Brain pericyte (primary cell): ENCODE data around the gene ATXN1.

ENCODE experiments used
- DNase-seq: peaks from one replicate; pipeline ENCODE4 v3.0.0-alpha.2; 2012; ENCODE audit warnings: low read depth, low spot score

ATXN1 gene

DNA sequence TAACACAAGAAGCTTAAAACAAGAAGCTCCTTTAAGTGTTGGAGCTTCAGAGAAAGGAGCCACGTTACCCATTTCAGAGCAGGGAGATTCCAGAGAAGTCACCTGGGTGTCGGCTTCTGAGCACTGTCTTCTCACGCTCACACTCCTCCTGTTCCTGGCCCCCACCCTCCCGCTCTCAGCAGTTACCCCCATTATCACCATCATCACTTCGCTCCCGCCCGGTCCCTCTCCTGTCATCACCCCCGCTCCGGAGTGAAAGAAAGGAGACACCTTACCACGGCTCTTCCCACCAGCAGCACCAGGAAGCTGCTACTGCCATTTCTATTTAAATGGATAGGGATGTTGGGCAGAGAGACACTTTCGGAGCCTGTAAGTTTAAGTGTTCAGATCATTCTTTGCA lies 399.0 kb downstream of the ATXN1 start:
- no peak for DNase-seq

DNA sequence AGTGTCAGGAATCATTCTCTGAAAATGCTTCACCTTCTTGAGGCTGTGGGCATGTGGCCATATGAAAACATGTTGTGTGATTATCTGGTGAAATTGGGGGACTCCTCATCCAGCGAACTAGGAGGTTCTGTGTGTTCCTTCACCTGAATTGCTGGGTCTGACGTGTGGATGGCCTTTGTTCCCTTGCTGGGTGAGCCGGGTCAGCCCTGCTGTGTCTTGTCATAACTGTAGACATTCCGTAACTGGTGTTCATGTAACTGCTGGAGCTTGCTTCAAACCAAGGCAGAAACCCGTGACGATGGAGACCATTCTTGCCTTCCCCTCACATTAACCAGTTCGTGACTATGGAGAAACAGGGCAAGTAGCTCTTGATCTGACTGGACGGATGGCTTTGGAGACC lies 399.4 kb downstream of the ATXN1 start:
- no peak for DNase-seq

DNA sequence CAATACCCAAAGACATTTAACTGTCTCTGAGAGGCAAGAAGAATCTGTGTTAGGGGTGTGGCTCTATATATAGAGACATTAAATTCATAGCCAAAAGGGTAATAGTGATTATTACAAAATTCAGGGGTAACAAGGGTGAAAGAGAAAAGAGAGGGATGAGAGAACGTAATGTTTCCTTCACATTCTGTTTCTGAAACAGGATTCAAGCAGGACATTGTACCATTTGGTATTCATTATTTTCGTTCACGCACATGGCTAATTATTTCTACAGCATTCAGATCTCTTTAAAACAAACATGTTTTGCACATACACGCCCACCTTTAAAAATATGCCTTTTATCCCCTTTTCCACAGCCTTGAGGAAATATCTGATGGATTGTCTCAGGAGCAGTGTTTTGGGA lies 400.1 kb downstream of the ATXN1 start:
- no peak for DNase-seq

DNA sequence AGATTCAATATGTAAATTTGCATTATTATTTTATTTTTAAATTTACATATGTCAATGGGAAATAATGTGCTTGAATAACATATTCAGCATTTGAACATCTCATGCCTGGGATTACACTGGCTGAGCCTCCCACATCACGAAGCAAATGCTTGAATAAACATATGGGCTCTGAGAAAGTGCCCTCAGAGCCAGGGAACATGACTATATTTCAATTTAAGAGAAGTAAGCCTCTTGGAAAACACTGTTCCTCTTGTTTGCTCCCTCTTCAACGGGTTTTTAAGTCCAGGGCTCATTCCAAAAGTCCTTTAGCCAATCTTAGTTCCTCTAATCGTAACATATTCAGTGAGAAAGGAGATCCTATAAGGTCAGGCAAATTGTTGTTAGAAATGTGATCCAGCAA lies 400.9 kb downstream of the ATXN1 start:
- DNase-seq, result no peak

DNA sequence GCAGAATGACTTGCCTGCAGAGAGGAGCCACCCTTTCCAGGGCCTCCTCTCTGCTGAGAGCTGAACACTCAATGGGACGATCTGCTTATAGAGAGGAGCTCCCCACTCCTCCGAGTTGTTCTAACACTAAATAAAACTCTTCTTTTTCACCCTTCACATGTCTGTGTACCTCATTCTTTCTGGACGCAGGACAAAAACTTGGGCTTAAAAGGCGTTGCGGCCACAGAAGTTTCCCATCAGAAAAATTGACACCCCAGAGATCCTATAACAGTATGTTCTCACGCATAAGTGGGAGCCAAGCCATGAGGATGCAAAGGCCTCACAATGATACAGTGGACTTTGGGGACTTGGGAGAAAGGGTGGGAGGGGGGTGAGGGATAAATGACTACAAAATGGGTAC lies 401.7 kb downstream of the ATXN1 start:
- no peak for DNase-seq

DNA sequence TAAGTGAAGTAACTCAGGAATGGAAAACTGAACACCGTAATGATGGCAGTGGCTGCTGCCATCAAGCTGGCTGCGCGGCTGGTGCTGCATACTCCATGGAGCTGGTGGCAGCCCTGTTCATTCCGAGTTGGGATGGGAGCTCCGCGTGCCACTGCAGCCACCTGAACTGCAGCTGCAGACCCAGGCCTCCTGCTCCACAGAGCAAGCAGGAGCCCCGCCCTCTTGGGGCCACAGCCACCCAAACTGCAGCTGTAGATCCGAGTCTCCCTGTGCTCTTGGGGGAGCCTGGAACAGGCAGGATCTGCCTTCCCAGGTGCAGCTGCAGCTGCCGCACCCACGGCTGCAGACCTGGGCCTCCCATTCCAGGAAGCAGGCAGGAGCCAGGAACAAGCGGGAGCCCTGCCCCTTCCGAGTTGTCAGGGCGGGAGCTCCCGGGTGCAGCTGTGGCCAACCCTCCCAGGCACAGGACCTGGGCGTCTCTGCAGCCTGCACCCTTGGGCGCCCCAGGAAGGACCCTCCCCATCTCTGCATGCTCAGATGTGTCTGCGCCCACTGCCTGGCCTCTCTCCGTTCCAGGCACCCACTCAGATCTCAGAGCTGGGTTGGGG lies 402.6 kb downstream of the ATXN1 start:
- no peak for DNase-seq

DNA sequence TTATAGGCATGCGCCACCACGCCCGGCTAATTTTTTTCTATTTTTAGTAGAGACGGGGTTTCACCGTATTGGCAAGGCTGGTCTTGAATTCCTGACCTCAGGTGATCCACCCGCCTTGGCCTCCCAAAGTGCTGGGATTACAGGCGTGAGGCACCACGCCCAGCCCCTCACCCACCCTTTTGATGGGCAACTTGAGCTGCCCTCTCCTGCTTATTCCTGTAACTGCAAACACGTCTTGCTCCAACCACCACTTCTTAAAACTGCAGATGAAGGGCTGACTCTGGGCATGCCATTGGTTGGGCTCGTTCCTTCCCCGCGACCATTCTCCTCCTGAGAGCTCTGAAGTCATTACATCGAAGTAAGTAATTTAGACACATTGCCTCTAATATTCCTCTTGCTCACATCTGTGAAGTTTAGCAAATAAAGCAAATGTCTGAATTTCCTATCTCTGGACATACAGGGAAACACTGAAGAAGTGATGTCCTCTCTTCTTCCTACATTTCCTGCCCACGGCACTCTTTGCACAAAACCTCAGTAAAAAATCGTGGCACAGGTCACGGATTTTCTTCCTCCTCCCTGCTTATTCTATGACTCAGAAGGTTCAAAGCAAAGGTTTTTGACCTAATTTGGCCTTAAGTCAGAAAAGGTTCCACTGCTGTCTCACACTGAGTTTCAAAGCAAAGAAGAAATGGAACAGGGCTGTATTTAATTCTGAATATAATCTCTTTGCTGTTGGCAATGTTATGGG lies 405.4 kb downstream of the ATXN1 start:
- DNase-seq, result no peak

DNA sequence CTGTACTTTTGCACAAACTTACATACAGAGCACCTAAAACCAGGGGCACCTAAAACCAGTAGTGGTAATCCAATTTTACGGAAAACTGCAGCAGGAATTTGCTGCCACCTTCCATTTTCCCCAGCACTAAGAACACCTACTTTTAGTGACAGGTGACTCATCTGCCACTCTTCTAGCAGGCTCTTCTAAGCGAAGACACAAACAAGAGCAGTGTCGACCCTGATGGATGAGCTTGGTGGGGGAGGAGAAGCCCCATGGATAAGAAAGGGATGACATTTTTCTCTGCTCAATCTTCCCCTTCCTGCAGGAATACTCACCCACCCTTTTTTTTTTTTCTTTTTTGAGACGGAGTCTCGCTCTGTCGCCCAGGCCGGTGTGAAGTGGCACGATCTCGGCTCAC lies 406.0 kb downstream of the ATXN1 start:
- no peak for DNase-seq

DNA sequence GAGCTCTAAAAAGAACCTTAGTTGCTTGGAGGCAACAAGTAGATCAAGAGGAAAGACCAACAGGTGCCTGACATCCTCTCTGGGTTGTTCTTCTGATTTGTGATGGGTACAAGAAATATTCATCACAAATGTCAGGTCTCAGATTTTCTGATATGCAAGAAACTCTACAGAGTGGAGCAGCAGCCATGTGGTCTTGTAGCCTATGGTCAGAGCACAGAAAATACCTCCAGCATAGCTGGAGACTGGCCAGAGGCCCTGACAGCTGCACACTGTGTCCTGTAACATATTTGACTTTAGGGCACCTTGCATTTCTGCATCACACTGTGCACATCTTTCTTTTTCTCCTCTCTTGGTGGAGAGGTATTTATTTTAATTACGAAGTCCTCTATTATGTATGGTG lies 406.6 kb downstream of the ATXN1 start:
- DNase-seq, result no peak

DNA sequence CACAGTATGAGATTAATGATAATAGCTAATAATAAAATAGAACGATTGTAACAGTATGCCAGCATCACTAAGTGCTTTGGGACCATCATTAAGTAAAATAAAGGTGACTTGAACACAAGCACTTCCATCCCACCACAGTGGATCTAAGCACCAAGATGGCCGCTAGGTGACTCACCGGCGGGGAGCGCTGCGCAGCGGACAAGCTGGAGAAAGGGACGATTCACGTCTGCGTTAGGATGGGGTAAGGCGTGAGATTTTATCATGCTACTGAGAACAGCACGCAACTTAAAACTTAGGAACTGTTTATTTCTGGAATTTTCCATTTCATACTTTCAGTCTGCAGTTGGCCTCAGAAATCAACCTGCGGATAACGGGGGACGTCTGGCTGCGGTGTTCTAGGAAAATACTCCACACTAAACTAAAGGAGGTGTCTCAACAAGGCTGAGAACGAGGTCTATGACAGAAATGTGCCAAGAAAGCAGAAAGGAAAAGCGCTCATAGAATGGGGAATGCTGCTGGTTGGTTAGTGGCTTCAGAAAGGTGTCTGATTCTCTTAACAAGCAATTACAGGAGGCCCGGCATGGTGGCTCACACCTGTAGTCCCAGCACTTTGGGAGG lies 408.3 kb downstream of the ATXN1 start:
- DNase-seq, result no peak

DNA sequence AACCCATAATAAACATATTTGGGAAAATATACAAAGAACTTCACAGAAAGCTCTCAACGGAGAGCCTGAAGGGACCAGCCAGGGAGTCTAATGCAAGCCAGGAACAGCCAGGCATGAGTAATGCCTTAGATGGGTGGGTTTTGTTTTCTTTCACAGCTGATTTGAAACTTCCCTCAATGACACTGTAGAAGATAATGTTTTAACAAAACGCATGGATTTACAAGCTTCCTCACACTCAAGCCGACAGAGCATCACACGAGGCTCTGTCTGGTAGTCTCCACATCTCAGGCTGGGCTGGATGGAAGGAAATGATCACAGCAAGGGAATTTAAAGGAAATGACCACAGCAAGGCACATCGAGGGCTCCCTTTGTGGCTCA lies 409.0 kb downstream of the ATXN1 start:
- DNase-seq, result no peak

DNA sequence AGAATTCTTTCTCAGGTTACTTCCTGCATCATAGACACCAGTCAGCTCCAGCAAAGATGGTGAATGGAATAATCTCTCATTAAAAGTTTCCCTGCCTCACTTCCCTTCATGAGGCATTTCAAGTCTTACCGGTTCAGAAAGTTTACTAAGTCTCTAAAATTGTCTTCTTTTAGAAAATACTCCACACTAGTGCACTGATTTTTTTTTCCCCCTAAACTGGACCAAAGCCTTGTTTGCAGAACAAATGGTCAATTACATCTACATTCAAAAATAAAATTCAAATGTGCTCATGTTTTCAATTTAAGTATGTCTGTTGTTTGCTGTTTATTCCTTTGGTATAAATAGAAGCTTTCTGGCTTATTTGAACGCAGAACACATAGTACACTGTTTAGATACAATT lies 411.7 kb downstream of the ATXN1 start:
- no peak for DNase-seq

DNA sequence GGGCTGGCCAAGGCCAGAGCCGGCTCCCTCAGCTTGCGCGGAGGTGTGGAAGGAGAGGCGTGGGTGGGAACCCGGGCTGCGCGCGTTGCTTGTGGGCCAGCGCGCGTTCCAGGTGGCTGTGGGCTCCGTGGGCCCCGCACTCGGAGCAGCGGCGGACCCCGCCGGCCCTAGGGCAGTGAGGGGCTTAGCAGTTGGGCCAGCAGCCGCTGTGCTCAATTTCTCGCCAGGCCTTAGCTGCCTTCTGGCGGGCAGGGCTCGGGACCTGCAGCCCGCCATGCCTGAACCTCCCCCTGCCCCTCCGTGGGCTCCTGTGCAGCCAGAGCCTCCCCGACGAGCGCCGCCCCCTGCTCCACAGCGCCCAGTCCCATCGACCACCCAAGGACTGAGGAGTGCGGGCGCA lies 414.4 kb downstream of the ATXN1 start:
- DNase-seq, result no peak

DNA sequence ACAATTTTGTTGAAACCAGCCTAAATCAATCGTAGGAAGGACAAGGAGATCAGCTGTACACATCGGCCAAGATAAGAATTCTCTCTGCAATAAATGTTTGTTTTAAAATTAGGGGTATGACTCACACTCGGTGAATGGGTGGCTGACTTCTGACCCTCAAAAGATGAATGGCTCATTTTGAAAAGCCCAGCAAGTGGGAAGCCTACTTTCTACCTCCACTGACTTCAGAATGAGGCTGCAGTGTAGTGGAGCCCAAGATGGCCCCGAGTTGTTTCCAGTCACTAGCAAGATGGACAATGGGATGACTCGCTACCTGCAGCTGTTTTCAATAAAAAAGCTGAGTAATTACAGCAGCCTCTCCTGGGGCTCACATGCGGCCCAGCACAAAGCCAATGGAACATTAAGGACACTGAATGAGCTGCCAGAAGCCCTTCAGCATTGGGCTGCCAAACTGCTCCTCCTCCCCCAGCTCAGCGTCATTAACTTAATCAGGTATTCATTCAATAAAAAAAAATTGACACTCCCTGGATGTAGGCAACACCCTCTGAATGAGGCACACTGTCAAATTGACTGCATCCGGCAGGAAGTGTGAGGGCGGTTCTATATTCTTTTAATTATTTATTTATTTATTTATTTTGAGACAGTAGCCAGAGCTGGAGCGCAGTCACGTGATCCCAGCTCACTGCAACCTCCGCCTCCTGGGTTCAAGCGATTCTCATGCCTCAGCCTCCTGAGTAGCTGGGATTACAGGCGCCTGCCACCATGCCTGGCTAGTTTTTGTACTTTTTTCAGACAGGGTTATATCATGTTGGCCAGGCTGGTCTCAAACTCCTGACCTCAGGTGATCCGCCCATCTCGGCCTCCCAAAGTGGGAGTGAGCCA lies 415.6 kb downstream of the ATXN1 start:
- no peak for DNase-seq

DNA sequence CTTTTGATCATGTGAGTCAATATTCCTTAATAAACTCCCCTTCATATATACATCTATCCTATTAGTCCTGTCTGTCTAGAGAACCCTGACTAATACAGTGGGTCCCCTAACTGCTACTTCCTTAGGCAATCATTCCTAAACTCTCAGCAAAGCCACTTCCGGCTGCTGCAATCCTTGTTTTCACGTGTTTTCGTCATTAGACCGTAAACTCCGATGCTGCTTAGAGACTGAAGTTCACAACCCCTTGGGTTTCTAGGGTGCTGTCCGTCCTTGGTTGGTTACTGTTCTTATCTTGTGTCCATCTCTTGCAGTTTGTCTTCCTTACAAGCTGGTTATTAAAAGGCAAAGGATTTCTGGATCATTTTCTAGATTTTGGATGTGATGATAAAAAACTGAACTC lies 416.5 kb downstream of the ATXN1 start:
- no peak for DNase-seq

DNA sequence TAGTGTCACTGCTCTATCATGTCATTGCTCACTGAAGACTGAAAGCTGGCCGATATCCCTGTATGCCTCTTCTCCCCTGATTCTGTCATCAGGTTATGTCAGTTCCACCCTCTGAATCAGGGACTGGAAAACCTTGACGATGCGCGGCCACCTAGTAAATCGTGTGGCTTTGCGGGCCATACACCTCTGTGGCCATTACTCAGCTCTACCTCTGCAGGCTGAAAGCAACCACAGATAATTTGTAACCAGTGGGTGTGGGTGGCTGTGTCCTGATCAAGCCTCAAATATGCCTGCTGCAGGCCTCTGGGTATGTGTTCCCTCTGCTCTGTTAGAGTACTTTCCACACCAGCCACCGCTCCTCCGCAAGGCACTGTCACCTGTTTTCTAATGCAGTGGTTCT lies 417.7 kb downstream of the ATXN1 start:
- no peak for DNase-seq

DNA sequence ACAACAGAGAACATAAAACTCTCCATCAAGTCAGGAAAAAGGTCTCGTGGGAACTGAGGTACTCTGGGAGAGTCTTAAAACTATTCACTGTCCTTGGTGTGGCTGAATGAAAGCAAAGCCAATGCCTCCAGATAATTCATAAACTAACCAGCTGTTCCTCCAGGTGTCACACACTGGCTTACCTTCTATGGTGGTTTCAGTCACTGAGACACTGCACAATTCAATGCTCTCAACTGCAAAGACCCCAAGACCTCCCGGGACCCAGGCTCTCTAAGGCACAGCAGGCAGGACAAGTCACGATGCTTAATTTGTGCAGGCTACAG lies 422.0 kb downstream of the ATXN1 start:
- DNase-seq, result no peak

DNA sequence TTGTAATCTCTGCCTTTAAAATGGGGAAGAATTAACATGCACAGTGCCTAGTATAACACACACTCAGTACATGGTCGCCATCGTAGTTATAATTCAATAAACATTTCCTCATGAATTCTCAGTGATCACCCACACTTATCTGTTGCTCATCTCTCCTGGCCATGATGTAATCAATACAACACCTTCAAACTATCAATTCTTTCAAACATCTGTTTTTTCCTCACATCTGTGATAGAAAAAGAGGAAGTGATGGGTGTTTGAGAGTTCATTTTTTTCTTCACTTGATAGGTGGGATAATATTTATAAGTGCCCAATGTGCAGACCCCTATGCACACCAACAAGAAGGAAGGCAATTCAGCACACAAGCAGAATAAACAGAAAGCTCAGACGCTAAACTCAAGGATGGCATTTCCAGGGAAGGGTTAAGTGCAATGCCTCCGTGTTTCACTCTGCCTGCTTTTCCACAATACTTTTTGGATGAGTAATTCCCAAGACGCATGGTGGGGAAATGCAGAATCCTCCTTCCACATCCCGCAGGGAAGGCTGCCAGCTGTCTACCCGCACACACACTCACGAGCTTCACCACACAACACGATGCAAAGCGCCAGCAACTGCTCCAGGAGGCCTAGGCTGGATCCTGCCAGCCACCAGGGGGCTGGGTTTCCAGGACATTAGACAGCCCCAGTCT lies 422.5 kb downstream of the ATXN1 start:
- peak; percentile 91 for DNase-seq

DNA sequence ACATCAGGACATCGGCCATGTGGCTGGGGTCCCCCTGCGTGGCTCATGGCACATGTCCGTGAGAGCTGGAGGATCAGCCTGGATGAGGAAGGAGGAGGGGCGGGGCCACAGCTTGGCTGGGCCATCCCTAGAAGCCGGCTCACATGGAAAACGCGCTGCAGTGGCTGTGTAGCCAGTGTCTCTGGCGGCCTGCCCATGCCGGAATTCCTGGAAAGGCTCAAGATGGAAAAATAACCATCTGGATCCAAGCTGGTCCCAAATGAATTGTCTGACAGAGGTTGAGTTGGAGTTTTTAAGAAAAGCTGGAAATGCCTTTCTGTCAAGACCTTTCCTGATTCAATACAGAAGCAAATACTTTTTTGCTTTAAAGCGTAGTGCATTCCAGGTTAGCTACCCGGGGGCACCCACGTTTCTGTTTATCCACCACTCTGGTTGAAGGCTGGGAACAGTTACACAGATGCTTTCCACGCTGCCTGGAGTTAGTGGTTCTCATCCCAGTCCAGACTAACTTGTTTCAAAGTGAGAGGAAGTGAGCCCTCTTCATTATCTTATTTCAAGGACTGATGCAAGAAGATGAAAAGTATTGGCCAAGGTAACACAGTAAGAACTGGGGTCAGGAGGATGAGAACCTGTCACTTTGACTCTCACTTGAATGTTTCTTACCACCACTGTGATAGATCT lies 423.8 kb downstream of the ATXN1 start:
- DNase-seq, result no peak

DNA sequence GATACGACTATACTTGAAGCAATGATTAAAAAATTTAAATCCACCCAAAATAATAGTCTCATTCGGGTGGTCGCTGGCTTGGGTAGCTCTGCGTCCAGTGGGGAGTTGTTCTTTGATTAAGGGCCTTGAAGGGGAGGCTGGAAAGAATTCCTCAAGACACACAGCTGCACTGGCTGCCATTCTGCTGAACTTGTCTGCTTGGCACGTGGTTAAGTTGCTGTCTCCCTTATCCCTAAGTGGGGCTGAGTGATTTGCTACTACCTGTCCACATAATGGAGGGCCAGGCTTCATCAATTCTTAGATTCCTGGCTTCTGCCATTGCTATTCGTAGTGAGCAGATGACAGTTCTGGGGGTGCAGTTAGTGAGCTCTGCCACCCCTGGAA lies 424.4 kb downstream of the ATXN1 start:
- DNase-seq, result no peak

DNA sequence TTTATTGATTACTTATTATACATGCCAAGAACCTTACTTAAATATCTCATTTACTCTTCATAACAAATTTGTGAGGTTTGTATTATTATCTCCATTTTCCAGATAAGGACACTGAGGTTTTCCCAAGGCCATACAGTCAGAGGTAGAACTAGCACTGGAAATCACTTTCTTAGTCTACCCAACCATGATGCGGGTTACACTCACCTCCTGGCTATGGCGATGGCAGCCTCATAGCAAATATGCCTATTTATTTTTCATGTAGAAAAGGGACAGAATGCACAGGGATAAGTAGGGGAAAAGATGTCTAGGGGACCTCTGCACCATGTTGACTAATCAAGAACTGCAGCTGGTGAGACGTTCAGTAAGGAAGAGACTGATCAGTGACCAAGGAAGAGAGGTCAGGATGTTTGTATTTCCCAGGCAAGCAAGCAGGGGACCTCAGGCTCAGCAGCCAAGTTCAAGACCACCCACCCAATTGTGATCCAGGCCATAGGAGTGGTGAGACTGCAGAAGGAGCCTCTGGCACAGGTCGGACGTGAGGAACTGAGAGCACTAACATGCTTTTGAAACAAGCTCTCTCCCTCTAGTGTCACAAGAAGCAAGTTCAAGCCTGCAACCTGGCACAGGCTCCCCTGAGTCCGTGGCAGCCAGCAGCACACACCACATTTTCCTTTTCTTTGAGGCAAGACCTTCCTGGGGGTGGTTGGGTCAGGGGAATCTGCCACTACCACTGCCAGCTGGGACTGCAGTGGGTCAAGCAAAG lies 425.0 kb downstream of the ATXN1 start:
- no peak for DNase-seq
